HG03066 (cell line): ENCODE data around the gene PARVA.

Experiments
- ATAC-seq: cut with Tn5 transposase; IDR thresholded peaks from one replicate; pipeline ENCODE4 v1.9.1; 2021; ENCODE audit warnings: low read depth; ENCODE audit not compliant: unreplicated experiment

The PARVA gene

GRCh38 chr11:12375720-12376119, 1.7 kb upstream of the PARVA start:
- no peak for ATAC-seq

GRCh38 chr11:12376259-12377081, 901 bp upstream of the PARVA start:
- no peak for ATAC-seq

GRCh38 chr11:12377824-12378593, 638 bp downstream of the PARVA start:
- no peak for ATAC-seq

- ATAC-seq: no peak
Observed at GRCh38 chr11:12380565-12381325, 3.4 kb downstream of the PARVA start.

GRCh38 chr11:12381875-12382274, 4.5 kb downstream of the PARVA start:
- ATAC-seq: no peak

- no peak for ATAC-seq
Observed at GRCh38 chr11:12382451-12382850, 5.1 kb downstream of the PARVA start.

GRCh38 chr11:12386309-12386708, 8.9 kb downstream of the PARVA start:
- no peak for ATAC-seq

- ATAC-seq: no peak
Observed at GRCh38 chr11:12386745-12387144, 9.4 kb downstream of the PARVA start.

- no peak for ATAC-seq
Observed at GRCh38 chr11:12388173-12388572, 10.8 kb downstream of the PARVA start.

- ATAC-seq: no peak
Observed at GRCh38 chr11:12388939-12389670, 11.7 kb downstream of the PARVA start.

GRCh38 chr11:12389676-12390657, 12.6 kb downstream of the PARVA start:
- no peak for ATAC-seq

- ATAC-seq: no peak
Observed at GRCh38 chr11:12390687-12391110, 13.3 kb downstream of the PARVA start.

GRCh38 chr11:12392672-12393071, 15.3 kb downstream of the PARVA start:
- no peak for ATAC-seq

GRCh38 chr11:12393691-12394090, 16.3 kb downstream of the PARVA start:
- no peak for ATAC-seq

- ATAC-seq: no peak
Observed at GRCh38 chr11:12394601-12395000, 17.2 kb downstream of the PARVA start.

- no peak for ATAC-seq
Observed at GRCh38 chr11:12395333-12395732, 18.0 kb downstream of the PARVA start.

GRCh38 chr11:12397931-12398334, 20.6 kb downstream of the PARVA start:
- ATAC-seq: no peak

GRCh38 chr11:12399355-12399754, 22.0 kb downstream of the PARVA start:
- no peak for ATAC-seq

- no peak for ATAC-seq
Observed at GRCh38 chr11:12402025-12402424, 24.7 kb downstream of the PARVA start.
